ENCODE results near the gene SLC1A4. TPM values are rescaled to one million over a fixed set of nuclear protein-coding genes. Genes with fewer than 3 reads are reported as not detected.

The SLC1A4 gene
- total RNA-seq, result 10 to 100 TPM in 2 of 3 donors, 1 to 10 TPM in 1; 9.1 to 31.5 (median 11.4) TPM

GRCh38 chr2:64989126-64989981 is at the start of gene SLC1A4:
Gene SLC1A4 (plus strand): TSS chr2:64989399. CDS start chr2:64989644, 245 bp downstream.
- Histone ChIP-seq H3K4me1 (peaks cover 4% of the 10 kb centered on the region in 2 donors), H3K27ac (peak within 1 kb of the TSS; percentile 91 to 95), H3K36me3 (no peaks in the 10 kb centered on the region), H3K9me3 (no peaks in the 10 kb centered on the region), H3K27me3 (no peaks in the 10 kb centered on the region), H3K4me3 (peak within 1 kb of the TSS; percentile 68 to 93 (median 70))
- peak; percentile 78 to 90 for DNase-seq (ENCODE audit: low spot score in 2 of 2)
- intact Hi-C loops (cut with DNase I; ENCODE audit: low total_unique reads), result no loop called here
- peak in 1 of 3 donors; percentile 59 for TF ChIP-seq POLR2AphosphoS5 (IDR thresholded peaks at IDR 0.05)
- no peak for TF ChIP-seq CTCF (IDR thresholded peaks at IDR 0.05)
- TF ChIP-seq POLR2A (IDR thresholded peaks at IDR 0.05), result no peak

- no peak overlapping the region for H3K27ac ChIP-seq
- no peak for TF ChIP-seq POLR2AphosphoS5 (IDR thresholded peaks at IDR 0.05)
- no peak for TF ChIP-seq POLR2A (IDR thresholded peaks at IDR 0.05)
- TF ChIP-seq CTCF (IDR thresholded peaks at IDR 0.05), result no peak
- no peaks in the 10 kb centered on the region for H3K9me3 ChIP-seq
- no peaks in the 10 kb centered on the region for H3K36me3 ChIP-seq
- H3K4me3 ChIP-seq, result no peak overlapping the region
- no peaks in the 10 kb centered on the region for H3K4me1 ChIP-seq
- DNase-seq (ENCODE audit: low spot score in 2 of 2), result no peak
- H3K27me3 ChIP-seq, result no peaks in the 10 kb centered on the region
- intact Hi-C loops (cut with DNase I; ENCODE audit: low total_unique reads), result no loop called here
Measured at GRCh38 chr2:64941143-64941542, 48.1 kb upstream of the SLC1A4 start.

- no peak overlapping the region for H3K27ac ChIP-seq
- no peak for TF ChIP-seq CTCF (IDR thresholded peaks at IDR 0.05)
- no peak for TF ChIP-seq POLR2AphosphoS5 (IDR thresholded peaks at IDR 0.05)
- TF ChIP-seq POLR2A (IDR thresholded peaks at IDR 0.05), result no peak
- intact Hi-C loops (cut with DNase I; ENCODE audit: low total_unique reads), result no loop called here
- no peaks in the 10 kb centered on the region for H3K27me3 ChIP-seq
- no peak overlapping the region for H3K4me3 ChIP-seq
- H3K36me3 ChIP-seq, result no peaks in the 10 kb centered on the region
- no peaks in the 10 kb centered on the region for H3K4me1 ChIP-seq
- DNase-seq (ENCODE audit: low spot score in 2 of 2), result no peak
- H3K9me3 ChIP-seq, result no peaks in the 10 kb centered on the region
Measured at GRCh38 chr2:64941801-64942200, 47.4 kb upstream of the SLC1A4 start.

- Histone ChIP-seq H3K27me3 (no peaks in the 10 kb centered on the region), H3K27ac (no peak overlapping the region), H3K4me3 (no peak overlapping the region), H3K36me3 (no peaks in the 10 kb centered on the region), H3K4me1 (no peaks in the 10 kb centered on the region), H3K9me3 (no peaks in the 10 kb centered on the region)
- TF ChIP-seq POLR2AphosphoS5 (IDR thresholded peaks at IDR 0.05) (no peak), POLR2A (IDR thresholded peaks at IDR 0.05) (no peak), CTCF (IDR thresholded peaks at IDR 0.05) (no peak)
- intact Hi-C loops (cut with DNase I; ENCODE audit: low total_unique reads), result no loop called here
- no peak for DNase-seq (ENCODE audit: low spot score in 2 of 2)
Measured at GRCh38 chr2:64942693-64943092, 46.5 kb upstream of the SLC1A4 start.

- intact Hi-C loops (cut with DNase I; ENCODE audit: low total_unique reads), result no loop called here
- DNase-seq (ENCODE audit: low spot score in 2 of 2), result peak; percentile 71 to 90
- no peak for TF ChIP-seq POLR2A (IDR thresholded peaks at IDR 0.05)
- TF ChIP-seq POLR2AphosphoS5 (IDR thresholded peaks at IDR 0.05), result peak; percentile 32 to 59 (median 49)
- no peak for TF ChIP-seq CTCF (IDR thresholded peaks at IDR 0.05)
- Histone ChIP-seq H3K27me3 (no peaks in the 10 kb centered on the region), H3K4me3 (no peak overlapping the region), H3K27ac (peak overlapping the region; percentile 4 to 20), H3K36me3 (no peaks in the 10 kb centered on the region), H3K4me1 (no peaks in the 10 kb centered on the region), H3K9me3 (no peaks in the 10 kb centered on the region)
Measured at GRCh38 chr2:64943387-64944150, 45.6 kb upstream of the SLC1A4 start.

Measured in breast epithelium (tissue), 4 donors.